RKO (cell line): ENCODE results near the gene GALNTL6.
A peak's percentile ranks its signal among the peaks of the same experiment; 100 is the strongest.

ENCODE experiments used
- DNase-seq: peaks from one replicate; pipeline ENCODE4 v3.0.0-alpha.2; 2016; ENCODE audit warnings: low spot score

The GALNTL6 gene

GRCh38 chr4:172007889-172008288, 194.7 kb downstream of the GALNTL6 start:
- DNase-seq, result no peak

DNA sequence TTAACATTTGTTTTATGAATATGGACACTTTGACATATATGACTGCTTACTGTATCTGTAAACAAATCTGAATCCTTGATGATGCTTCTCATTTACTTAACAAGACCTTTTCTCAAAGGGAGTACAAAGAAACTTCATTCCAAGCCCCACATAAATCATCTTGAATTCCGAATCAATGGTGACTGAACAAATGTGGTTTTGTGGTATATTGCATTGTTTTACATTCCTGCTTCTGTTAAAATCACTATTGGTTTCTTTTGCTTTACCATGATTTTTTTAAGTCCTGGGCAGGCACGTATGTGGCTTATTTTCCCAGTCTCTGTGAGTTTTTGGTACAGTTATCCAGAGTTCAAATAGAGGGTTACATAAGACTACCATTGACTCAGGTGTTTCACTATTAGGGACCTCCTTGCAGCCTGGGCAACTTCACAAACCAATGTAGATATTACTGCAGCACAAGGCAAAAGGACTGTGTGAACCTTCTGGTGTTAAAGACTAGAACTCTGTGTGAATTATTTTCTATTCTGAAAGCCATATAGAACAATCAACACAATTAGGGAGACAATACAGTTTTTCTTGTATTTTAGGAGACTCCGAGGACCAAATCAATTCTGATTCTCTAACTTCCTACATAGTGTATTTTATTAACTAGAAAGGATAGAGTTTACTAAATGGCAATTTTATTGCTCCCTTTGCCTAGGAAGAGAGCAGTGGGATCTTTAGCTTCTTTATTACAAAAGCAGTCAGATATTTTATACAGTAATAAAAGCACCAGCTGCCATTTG, 196.4 kb downstream of the GALNTL6 start:
- DNase-seq, result no peak

DNA sequence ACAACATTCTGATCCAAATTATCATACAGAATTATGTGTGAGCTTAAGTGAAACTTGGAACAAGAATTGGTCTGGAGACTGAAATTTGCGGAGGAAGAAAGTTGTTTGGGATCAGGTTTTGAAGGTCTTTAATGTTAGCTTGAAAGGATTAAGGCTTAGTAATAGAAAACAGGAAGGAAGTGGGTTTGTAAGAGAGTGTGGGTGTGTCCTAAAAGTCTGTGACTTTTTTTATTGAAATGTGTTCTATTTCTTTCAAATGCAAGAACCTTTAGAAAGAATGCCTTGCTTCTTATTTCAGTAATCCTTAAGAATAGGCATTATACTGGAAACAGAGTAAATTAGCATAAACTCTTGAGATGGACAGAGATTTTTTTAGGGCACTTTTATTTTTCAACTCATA, 198.0 kb downstream of the GALNTL6 start:
- DNase-seq, result no peak

DNA sequence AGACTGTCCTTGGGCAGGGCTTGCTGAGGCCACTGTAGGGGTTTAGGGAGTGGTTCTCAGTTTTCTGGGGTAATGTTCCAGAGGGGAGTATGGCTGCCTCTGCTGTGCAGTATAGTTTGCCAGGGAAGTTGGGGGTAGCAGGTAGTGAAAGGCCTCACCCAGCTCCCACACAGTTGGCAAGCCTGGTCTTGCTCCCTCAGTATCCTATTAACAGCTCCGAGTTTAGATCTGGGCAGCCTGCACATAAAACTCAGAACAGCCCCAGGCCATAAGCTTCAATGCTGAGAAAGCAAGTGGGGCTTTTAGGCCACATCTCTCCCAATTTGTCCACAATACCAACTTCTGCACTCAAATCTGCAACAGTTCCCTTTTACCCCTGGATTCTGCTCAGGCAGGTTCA, 205.2 kb downstream of the GALNTL6 start:
- DNase-seq, result no peak

DNA sequence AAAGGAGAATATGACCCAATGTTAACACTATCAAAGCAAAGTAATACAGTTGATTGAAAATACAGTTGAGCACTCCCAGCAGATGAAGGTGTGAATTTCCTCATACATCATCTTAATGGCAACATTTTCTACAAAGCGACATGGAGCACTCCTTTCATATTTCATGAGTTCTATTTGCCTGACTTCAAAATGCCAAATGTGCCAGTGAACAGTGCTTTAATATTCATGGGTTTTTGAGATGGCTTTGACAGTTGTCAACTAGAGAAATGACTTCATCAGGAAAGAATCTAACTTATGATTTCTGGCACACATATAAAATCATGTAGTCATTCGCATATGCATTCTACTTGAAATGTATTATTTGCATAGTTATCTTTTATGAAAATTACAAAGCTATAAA, 222.4 kb downstream of the GALNTL6 start:
- peak; percentile 3 for DNase-seq

GRCh38 chr4:172040766-172041165, 227.6 kb downstream of the GALNTL6 start:
- DNase-seq, result no peak

DNA sequence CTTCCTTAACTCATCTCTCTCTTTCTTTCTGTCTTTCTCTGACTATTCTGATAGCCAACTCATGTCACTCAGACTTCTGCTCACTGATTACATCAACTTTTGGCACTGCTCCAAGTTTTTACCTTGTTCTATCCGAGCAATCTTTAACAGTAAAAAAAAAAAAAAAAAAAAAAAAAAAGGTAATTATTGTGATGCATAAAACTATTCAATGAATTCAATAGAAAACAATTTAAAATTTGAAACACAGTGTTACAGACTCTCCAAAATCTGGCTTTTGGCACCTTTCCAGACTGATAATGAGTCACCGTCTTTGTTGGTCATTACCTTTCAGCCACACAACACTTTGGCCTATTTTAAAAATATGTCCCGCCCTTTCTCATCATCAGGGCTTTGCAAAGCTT, 229.5 kb downstream of the GALNTL6 start:
- DNase-seq, result peak; percentile 40

DNA sequence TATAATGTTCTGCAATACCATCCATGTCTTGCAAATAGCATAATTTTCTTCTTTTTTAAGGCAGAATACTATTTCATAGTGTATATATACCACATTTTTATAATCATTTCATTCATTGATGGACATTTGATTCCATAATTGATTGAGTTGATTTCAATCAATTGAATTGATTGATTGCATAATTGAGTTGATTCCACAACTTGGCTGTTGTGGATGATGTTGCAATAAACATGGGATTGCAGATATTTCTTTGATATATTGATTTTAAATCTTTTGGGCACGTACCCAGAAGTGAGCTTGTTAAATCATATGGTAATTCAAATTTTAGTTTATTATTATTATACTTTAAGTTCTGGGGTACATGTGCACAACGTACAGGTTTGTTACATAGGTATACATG, 232.8 kb downstream of the GALNTL6 start:
- no peak for DNase-seq

- DNase-seq, result no peak
These were observed 235.5 kb downstream of the GALNTL6 start for GRCh38 chr4:172048666-172049065.

DNA sequence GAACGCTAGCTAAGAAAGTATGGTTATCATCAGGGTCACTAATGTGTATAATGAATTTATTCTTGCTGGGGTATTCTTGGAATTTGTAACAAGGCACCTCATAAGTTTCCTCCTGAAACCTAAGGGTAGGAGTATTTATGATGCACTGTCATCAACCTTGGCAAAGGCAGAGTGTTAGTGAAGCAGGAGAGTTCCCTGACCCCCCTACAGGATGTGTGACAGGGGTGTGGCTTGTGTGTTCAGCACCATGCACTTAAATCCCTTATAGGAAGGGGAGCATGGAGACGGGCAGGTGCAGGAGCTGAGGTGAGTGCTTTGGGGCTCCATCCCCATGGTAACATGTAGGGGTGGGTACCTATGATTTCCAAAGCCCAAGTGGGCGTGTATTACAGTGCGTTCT, 237.7 kb downstream of the GALNTL6 start:
- no peak for DNase-seq

DNA sequence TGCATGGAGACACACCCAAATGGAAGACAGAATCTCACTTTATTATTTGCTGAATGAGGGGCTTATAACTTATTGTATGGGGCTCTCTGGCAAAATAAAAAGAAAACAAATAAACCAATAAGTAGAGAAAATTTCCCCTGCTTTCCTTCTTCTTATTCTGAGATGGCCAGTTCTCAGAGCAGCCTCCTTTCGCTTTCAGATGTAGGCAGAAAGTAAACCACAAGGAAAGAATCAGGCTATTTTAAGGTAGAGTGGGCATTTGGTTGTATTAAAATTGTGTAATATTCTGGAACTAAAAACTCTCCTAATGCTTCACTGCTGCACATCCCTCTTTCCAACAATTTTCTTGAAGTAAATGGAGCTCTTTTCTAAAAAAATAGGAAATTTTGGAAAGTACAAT, 241.8 kb downstream of the GALNTL6 start:
- no peak for DNase-seq

DNA sequence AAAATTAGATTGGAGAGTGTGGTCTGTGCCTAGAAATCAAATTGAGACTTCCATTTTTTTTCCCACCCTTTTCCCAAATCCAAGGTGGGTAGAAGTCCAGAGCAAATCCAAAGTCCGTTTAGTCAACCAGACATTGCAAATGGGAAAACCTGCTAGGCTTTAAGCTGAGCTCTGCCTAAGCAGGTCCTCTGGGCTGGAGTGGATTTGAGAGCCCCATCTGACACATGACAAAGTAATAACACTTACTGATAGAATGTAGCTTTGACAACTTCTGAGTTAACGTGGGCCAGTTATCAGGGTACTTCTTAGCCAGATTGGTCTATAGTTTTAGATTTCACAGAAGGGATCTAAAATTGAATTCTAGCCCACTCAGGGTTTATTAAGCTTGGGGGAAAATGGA, 242.3 kb downstream of the GALNTL6 start:
- DNase-seq, result no peak

GRCh38 chr4:172061204-172061603, 248.0 kb downstream of the GALNTL6 start:
- no peak for DNase-seq

GRCh38 chr4:172068506-172068905, 255.3 kb downstream of the GALNTL6 start:
- DNase-seq, result no peak

GRCh38 chr4:172073590-172073989, 260.4 kb downstream of the GALNTL6 start:
- DNase-seq, result no peak

- DNase-seq, result no peak
These were observed 270.1 kb downstream of the GALNTL6 start for GRCh38 chr4:172083272-172083671.

DNA sequence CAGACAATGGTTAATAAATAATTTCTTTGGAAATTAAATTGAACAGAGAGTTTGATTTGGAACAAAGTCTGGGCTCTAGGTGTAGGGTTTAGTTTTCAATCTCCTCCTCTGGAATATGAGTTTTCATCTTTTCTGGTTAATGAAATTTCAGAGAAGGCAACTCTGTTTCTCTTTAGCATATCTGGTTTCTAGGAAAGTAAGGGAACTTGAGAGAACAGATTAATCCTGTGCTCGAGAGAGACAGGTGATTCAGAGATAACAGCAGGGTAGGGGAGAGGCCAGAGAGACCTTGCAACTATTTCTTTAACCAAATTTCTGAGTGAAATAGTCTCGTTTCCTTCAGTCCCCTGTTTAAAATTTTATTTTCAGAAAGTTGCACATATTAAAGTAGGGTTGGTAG, 275.4 kb downstream of the GALNTL6 start:
- no peak for DNase-seq

DNA sequence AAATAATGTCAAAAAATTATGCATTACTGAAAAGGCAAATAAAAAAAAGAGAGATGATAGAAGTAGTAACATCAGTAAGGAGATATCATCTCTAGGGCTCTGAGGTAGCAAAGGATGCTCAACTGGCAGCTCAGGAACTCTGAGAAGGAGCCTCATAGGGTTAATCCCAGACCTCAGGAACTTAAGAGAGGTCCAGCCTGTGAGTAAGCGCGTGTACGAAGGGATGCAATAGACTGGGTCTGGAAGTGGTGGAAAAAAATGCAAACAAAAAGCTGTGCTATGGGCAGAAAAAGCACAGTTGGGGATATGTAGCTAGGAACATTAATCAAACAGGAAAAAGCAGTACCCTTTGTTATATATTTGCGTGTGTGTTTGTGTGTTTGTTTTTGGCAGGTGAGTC, 282.0 kb downstream of the GALNTL6 start:
- DNase-seq, result no peak

GRCh38 chr4:172096786-172097185, 283.6 kb downstream of the GALNTL6 start:
- no peak for DNase-seq

DNA sequence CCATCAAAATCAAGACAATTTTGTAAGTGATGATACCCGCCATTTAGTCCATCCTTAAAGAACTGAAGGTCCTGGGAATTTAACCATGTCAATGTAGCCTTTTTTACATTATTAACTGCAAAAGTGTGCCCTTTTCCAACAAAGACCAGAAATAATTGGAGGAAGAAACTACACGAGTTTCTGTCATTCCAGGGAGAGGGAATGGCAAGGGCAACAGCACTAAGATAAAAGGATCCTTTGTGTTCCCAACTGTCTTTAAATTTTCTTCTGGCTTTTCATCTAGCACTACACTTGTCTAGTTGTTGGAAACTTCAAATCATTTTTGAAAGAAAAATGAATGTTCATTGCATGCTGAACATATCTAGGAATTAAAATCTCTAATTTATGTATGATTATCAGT, 286.2 kb downstream of the GALNTL6 start:
- no peak for DNase-seq

GRCh38 chr4:172103456-172103855, 290.3 kb downstream of the GALNTL6 start:
- DNase-seq, result no peak

DNA sequence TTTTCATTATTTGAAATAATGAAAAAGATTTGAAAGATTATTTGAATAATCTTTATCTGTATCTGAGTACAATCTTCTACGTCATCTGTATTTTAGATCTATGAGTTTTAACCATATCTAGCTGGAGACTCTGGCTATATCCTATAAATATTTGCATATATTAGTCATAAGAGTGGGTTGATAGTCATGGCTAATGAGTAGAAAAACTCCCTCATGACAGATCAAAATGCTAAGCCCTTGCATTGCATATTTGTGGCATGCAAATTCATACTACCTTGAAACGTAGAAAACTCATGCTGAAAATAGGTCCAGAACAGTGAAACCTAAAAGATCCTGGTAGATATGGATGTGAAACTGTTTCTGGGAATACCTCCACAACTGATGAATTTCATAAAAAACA, 291.3 kb downstream of the GALNTL6 start:
- no peak for DNase-seq

DNA sequence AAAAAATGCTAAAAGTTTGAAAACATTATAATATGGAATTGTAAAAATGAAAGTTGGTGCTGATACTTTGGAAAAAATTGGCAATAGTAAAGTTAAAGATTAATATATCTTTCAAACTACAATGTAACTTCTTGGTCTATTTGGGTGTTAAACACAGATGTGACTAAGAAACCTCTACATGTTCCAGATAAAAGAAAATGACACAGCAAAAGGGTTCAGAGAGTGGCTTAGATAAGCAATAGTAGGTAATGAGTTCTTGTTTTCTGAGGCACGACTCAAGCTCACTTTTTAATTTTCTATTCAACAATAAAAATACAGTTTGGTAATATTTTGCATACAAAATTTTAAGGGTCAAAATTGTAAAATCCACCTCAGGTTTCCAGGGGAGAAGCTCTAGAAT, 292.7 kb downstream of the GALNTL6 start:
- no peak for DNase-seq

DNA sequence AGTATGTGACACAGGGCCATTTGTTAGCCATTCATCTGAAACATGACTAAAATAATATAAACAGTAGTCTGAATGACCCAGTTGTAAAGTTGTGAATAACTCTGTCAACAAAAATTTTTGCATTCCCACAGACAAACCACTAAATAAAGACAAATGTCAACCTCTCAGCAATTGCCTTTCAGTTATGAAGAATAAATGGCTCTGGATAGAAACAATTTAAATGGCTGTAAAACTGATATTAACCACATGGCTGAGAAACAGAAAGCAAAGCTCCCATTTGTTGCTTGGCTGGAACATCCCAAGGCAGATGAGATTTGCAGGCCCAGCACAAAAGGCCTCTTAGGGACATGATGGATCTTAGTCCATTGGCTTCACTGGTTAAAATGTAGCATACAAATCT, 296.3 kb downstream of the GALNTL6 start:
- DNase-seq, result no peak
